H1 (cell line): ENCODE measurements around the gene DNAJB8. TPM values are rescaled to one million over a fixed set of nuclear protein-coding genes. Genes with fewer than 3 reads are reported as not detected.
A peak's percentile ranks its signal among the peaks of the same experiment; 100 is the strongest.

Experiments used
- CTCF ChIA-PET: fragments of 300-600 bp; sonication (Branson Sonifier 250); formaldehyde crosslinking; loops from one replicate; lab custom pipeline; 2021; ENCODE audit not compliant: partially characterized antibody; lab: Charles Lee
- POLR2A ChIA-PET: fragments of 300-600 bp; sonication (Branson Sonifier 250); formaldehyde crosslinking; loops from one replicate; lab custom pipeline; 2021; ENCODE audit warnings: inconsistent platforms; ENCODE audit not compliant: partially characterized antibody; lab: Charles Lee
- DNase-seq, 2 experiments: peaks; one replicate each; pipeline versions ENCODE4 v3.0.0 to v3.0.0-alpha.2; 2010 to 2022; ENCODE audit warnings: low spot score in 2 of 2, low read depth in 1 of 2, mixed read lengths in 1 of 2
- FAIRE-seq: peaks from 2 replicates; lab custom pipeline; 2011; peaks lifted over from hg19 to GRCh38; lab: Jason Lieb, UNC
- H2AFZ ChIP-seq: 2 replicates; pipeline ENCODE4 v1.8.1; 2012; ENCODE audit warnings: low read length, inconsistent platforms
- H2AK5ac ChIP-seq: 2 replicates; pipeline ENCODE4 v1.6.1; 2013; ENCODE audit warnings: low read depth, low read length
- H2BK120ac ChIP-seq: replicated peaks from 2 replicates; pipeline ENCODE3; 2013; ENCODE audit warnings: low read depth, low read length, inconsistent platforms
- H2BK12ac ChIP-seq: 2 replicates; pipeline ENCODE4 v1.6.1; 2013; ENCODE audit warnings: low read depth, low read length
- H2BK15ac ChIP-seq: 2 replicates; pipeline ENCODE4 v1.6.1; 2013; ENCODE audit warnings: low read length
- H2BK20ac ChIP-seq: 2 replicates; pipeline ENCODE4 v1.6.1; 2013; ENCODE audit warnings: low read length
- H2BK5ac ChIP-seq: 2 replicates; pipeline ENCODE4 v1.6.1; 2013; ENCODE audit warnings: low read depth, low read length
- H3K14ac ChIP-seq: 2 replicates; pipeline ENCODE4 v1.6.1; 2013; ENCODE audit warnings: inconsistent platforms; ENCODE audit not compliant: insufficient read length
- H3K18ac ChIP-seq: 2 replicates; pipeline ENCODE4 v1.6.1; 2013; ENCODE audit warnings: low read length; ENCODE audit errors: extremely low read depth
- H3K23ac ChIP-seq: 2 replicates; pipeline ENCODE4 v1.6.1; 2013; ENCODE audit warnings: inconsistent platforms; ENCODE audit not compliant: insufficient read length
- H3K23me2 ChIP-seq: 2 replicates; pipeline ENCODE4 v1.6.1; 2013; ENCODE audit warnings: low read depth, low read length
- H3K27ac ChIP-seq: 2 replicates; pipeline ENCODE4 v1.6.1; 2011; ENCODE audit warnings: low read depth, low read length, inconsistent platforms
- H3K27me3 ChIP-seq, 4 experiments: replicated peaks in 1 of 4; 1 replicate in 1 of 4; 2 replicates in 3 of 4; pipeline versions ENCODE4 v1.6.1 to v1.8.1; 2011 to 2013; ENCODE audit warnings: low read length in 3 of 4, mild to moderate bottlenecking in 3 of 4, inconsistent platforms in 2 of 4, mixed read lengths in 2 of 4, moderate library complexity in 1 of 4; ENCODE audit not compliant: control insufficient read depth in 3 of 4, insufficient read depth in 3 of 4; ENCODE audit errors: extremely low read depth in 1 of 4
- H3K36me3 ChIP-seq, 4 experiments: 2 replicates each; pipeline versions ENCODE4 v1.6.1 to v1.8.1; 2011 to 2013; ENCODE audit warnings: mild to moderate bottlenecking in 4 of 4, low read length in 3 of 4, moderate library complexity in 2 of 4, control low read depth in 1 of 4, inconsistent platforms in 1 of 4; ENCODE audit not compliant: insufficient read depth in 4 of 4, control insufficient read depth in 2 of 4
- H3K4ac ChIP-seq: replicated peaks from 2 replicates; pipeline ENCODE3; 2013; ENCODE audit warnings: low read length, low read depth, mixed read lengths, inconsistent platforms; ENCODE audit not compliant: insufficient read length
- H3K4me1 ChIP-seq, 4 experiments: replicated peaks in 1 of 4; 1 replicate in 1 of 4; 2 replicates in 3 of 4; pipeline versions ENCODE4 v1.6.1 to v1.8.1; 2011 to 2013; ENCODE audit warnings: low read length in 3 of 4, inconsistent platforms in 2 of 4, mixed read lengths in 1 of 4; ENCODE audit not compliant: insufficient read depth in 4 of 4, control insufficient read depth in 3 of 4
- H3K4me2 ChIP-seq, 2 experiments: 2 replicates each; pipeline versions ENCODE4 v1.6.1 to v1.8.1; 2011 to 2013; ENCODE audit warnings: low read depth in 2 of 2, low read length in 2 of 2, control low read depth in 1 of 2, inconsistent platforms in 1 of 2, mild to moderate bottlenecking in 1 of 2; ENCODE audit not compliant: insufficient read depth in 1 of 2
- H3K4me3 ChIP-seq, 4 experiments: fragments of 200-600, 300-600 bp in 1 of 4; sonication (generic), shearing (Covaris generic), sonication (Bioruptor Twin) in 1 of 4; 2 replicates each; pipeline versions ENCODE4 v1.5.1 to v1.8.1; 2011 to 2016; ENCODE audit warnings: low read length in 4 of 4, low read depth in 3 of 4, control low read depth in 2 of 4, inconsistent platforms in 2 of 4, mild to moderate bottlenecking in 2 of 4, mixed read lengths in 1 of 4, moderate library complexity in 1 of 4; ENCODE audit not compliant: insufficient read depth in 2 of 4; ENCODE audit errors: extremely low read depth in 1 of 4
- H3K56ac ChIP-seq: replicated peaks from 2 replicates; pipeline ENCODE3; 2013; ENCODE audit warnings: low read depth, mild to moderate bottlenecking, mixed read lengths, low read length, inconsistent platforms; ENCODE audit not compliant: insufficient read length
- H3K79me1 ChIP-seq: 2 replicates; pipeline ENCODE4 v1.6.1; 2013; ENCODE audit warnings: low read depth, low read length, control low read depth
- H3K79me2 ChIP-seq, 2 experiments: 2 replicates each; pipeline versions ENCODE4 v1.6.1 to v1.8.1; 2012 to 2013; ENCODE audit warnings: low read length in 2 of 2, mild to moderate bottlenecking in 2 of 2, inconsistent platforms in 1 of 2; ENCODE audit not compliant: insufficient read depth in 2 of 2, control insufficient read depth in 1 of 2
- H3K9ac ChIP-seq, 4 experiments: replicated peaks in 1 of 4; 1 replicate in 1 of 4; 2 replicates in 3 of 4; pipeline versions ENCODE4 v1.6.1 to v1.8.1; 2011 to 2013; ENCODE audit warnings: low read depth in 3 of 4, low read length in 3 of 4, control low read depth in 2 of 4, mild to moderate bottlenecking in 2 of 4, moderate library complexity in 2 of 4, inconsistent platforms in 1 of 4; ENCODE audit errors: extremely low read depth in 1 of 4
- H3K9me3 ChIP-seq, 2 experiments: 2 replicates each; pipeline versions ENCODE4 v1.6.1 to v1.8.1; 2012 to 2013; ENCODE audit warnings: mild to moderate bottlenecking in 2 of 2, moderate library complexity in 2 of 2, control low read depth in 1 of 2, inconsistent platforms in 1 of 2, low read depth in 1 of 2, low read length in 1 of 2, mixed read lengths in 1 of 2; ENCODE audit not compliant: insufficient read depth in 2 of 2
- H4K20me1 ChIP-seq, 2 experiments: replicated peaks in 1 of 2; 2 replicates each; pipeline versions ENCODE3 to v1.8.1; 2011 to 2013; ENCODE audit warnings: inconsistent platforms in 2 of 2, low read length in 2 of 2, mild to moderate bottlenecking in 1 of 2; ENCODE audit not compliant: insufficient read depth in 2 of 2, control insufficient read depth in 1 of 2
- H4K5ac ChIP-seq: 2 replicates; pipeline ENCODE4 v1.6.1; 2013; ENCODE audit warnings: low read length, low read depth, mixed read lengths, inconsistent platforms; ENCODE audit not compliant: insufficient read length
- H4K8ac ChIP-seq: 2 replicates; pipeline ENCODE4 v1.8.0; 2013; ENCODE audit warnings: mild to moderate bottlenecking, moderate library complexity, low read length, inconsistent platforms; ENCODE audit not compliant: insufficient read depth; ENCODE audit errors: extremely low read depth
- H4K91ac ChIP-seq: replicated peaks from 2 replicates; pipeline ENCODE3; 2013; ENCODE audit warnings: low read length, mixed read lengths, inconsistent platforms; ENCODE audit not compliant: insufficient read length
- ATF3 ChIP-seq: IDR thresholded peaks from 2 replicates; pipeline ENCODE4 v1.6.1; 2011; ENCODE audit warnings: low read depth, mild to moderate bottlenecking, low read length; ENCODE audit not compliant: insufficient read depth
- BCL11A ChIP-seq, 2 experiments: IDR thresholded peaks; one replicate each; pipeline ENCODE4 v1.6.1; 2011; ENCODE audit warnings: low read depth in 2 of 2, low read length in 2 of 2, mild to moderate bottlenecking in 2 of 2
- KDM4A ChIP-seq: IDR thresholded peaks from one replicate; pipeline ENCODE4 v1.7.1; 2012; ENCODE audit warnings: low read depth, mild to moderate bottlenecking, moderate library complexity, low read length, inconsistent platforms; ENCODE audit not compliant: severe bottlenecking
- KDM5A ChIP-seq: fragments of 200-600 bp; IDR thresholded peaks from 2 replicates; pipeline ENCODE4 v1.7.1; 2012; ENCODE audit warnings: mild to moderate bottlenecking, low read length, inconsistent platforms, mixed read lengths
- PHF8 ChIP-seq: fragments of 200-600 bp; sonication (generic); conservative IDR thresholded peaks from 2 replicates; pipeline ENCODE4 v1.7.1; 2012; ENCODE audit warnings: low read depth, mild to moderate bottlenecking, inconsistent platforms, low read length, moderate library complexity
- RNF2 ChIP-seq: fragments of 200-900, 300-1000 bp; sonication (generic); IDR thresholded peaks from 2 replicates; pipeline ENCODE4 v1.7.1; 2016; ENCODE audit warnings: borderline replicate concordance, low read depth, mild to moderate bottlenecking, antibody characterized with exemption, low read length; ENCODE audit not compliant: poor library complexity, severe bottlenecking; ENCODE audit errors: missing control alignments
- SAP30 ChIP-seq: fragments of 300-600 bp; sonication (generic); IDR thresholded peaks from 2 replicates; pipeline ENCODE4 v1.7.1; 2012; ENCODE audit warnings: low read length, moderate library complexity, mild to moderate bottlenecking, inconsistent platforms; ENCODE audit not compliant: insufficient read depth, insufficient replicate concordance
- SRF ChIP-seq: IDR thresholded peaks from 2 replicates; pipeline ENCODE4 v1.6.1; 2011; ENCODE audit warnings: mild to moderate bottlenecking, low read depth, low read length, moderate library complexity
- TEAD4 ChIP-seq: IDR thresholded peaks from 2 replicates; pipeline ENCODE4 v1.6.1; 2012; ENCODE audit warnings: low read depth, low read length, inconsistent platforms, mixed read lengths
- WGBS, 2 experiments: shearing (Covaris generic) in 1 of 2; methylation state at CpG; one replicate each; pipeline versions ENCODE4 v1.1.6 to v1.1.7; 2013 to 2015; ENCODE audit warnings: low lambda C conversion rate in 2 of 2, mixed read lengths in 2 of 2, inconsistent platforms in 1 of 2, low coverage in 1 of 2, missing lambda C conversion rate in 1 of 2; ENCODE audit not compliant: insufficient replicate concordance in 2 of 2, insufficient coverage in 1 of 2, insufficient read length in 1 of 2; ENCODE audit errors: extremely low coverage in 1 of 2, missing lambda C conversion rate in 1 of 2; 5-methylcytosine and 5-hydroxymethylcytosine counted together
- polyA plus RNA-seq, 7 experiments: library from polyadenylated mRNA; depleted of rRNA in 3 of 7; stranded (reverse) in 5 of 7; unstranded in 2 of 7; fragments of >200 nt in 5 of 7; fragments of 200-250 nt in 2 of 7; gene quantifications; 1 replicate in 5 of 7; 2 replicates in 1 of 7; 4 replicates in 1 of 7; pipeline versions ENCODE4 v1.2.1 to v1.2.3, GENCODE V29; 2011 to 2013; ENCODE audit warnings: missing spikeins in 2 of 7, mixed read lengths in 2 of 7
- total RNA-seq: library from RNA; stranded (reverse); fragmentation: NEBNext Ultra II Directional; extraction: Animal tissue kit (Norgen Biotek cat#: 25700); gene quantifications from 2 replicates; pipeline ENCODE4 v1.2.1, GENCODE V29; 2021

Gene DNAJB8
- total and polyA plus RNA-seq, 2 of the 8 experiments (the other 6 are each of a cell fraction or from before 2014, with no cell fraction given), result not detected

GRCh38 chr3:128498127-128498626 is 31.5 kb upstream of the DNAJB8 start:
- Histone ChIP-seq H3K4me2 (peak overlapping the region; percentile 6 to 73; a peak in 2 of 4 replicates), H2AFZ (no peak overlapping the region), H3K27ac (no peak overlapping the region), H3K36me3 (0 out of 8 replicates have a peak, but pooled peaks cover 0 to 5% (median 0%) of the 10 kb centered on the region in 4 experiments), H3K79me2 (no peaks in the 10 kb centered on the region), H2BK5ac (no peak overlapping the region), H3K9me3 (no peaks in the 10 kb centered on the region; a peak in 1 of 4 replicates), H2BK15ac (no peak overlapping the region), H3K79me1 (no peaks in the 10 kb centered on the region), H3K23ac (no peak overlapping the region), H4K5ac (no peak overlapping the region), H3K4me1 (peaks cover 0 to 28% (median 17%) of the 10 kb centered on the region in 4 experiments; a peak in 6 of 7 replicates), H3K27me3 (peaks cover 43 to 60% (median 59%) of the 10 kb centered on the region in 4 experiments), H2BK120ac (no peak overlapping the region), H3K56ac (no peak overlapping the region), H3K9ac (no peak overlapping the region), H2BK20ac (no peak overlapping the region), H3K4ac (no peak overlapping the region), H3K18ac (no peak overlapping the region), H3K4me3 (peak overlapping the region in 1 of 4 experiments; percentile 59; a peak in 1 of 8 replicates), H4K8ac (no peak overlapping the region), H3K23me2 (peaks cover 5% of the 10 kb centered on the region; the same call in 1 of the 2 replicates), H4K91ac (no peak overlapping the region), H3K14ac (no peak overlapping the region), H4K20me1 (peaks cover 4 to 21% of the 10 kb centered on the region in 2 experiments), H2AK5ac (no peak overlapping the region), H2BK12ac (no peak overlapping the region)
- DNase-seq, result no peak
- CTCF ChIA-PET, result interaction anchor here (1.2 to 5.7 kb wide), 15 partner anchors 9 to 272 kb away, joined by 3 to 83 read pairs (median 6); no protein-coding TSS in a partner anchor
- no peak for FAIRE-seq
- TF ChIP-seq PHF8, result no peak
- TF ChIP-seq RNF2, result no peak
- TF ChIP-seq KDM4A, result no peak
- TF ChIP-seq SRF, result no peak
- no peak for TF ChIP-seq KDM5A
- TF ChIP-seq ATF3, result no peak
- TF ChIP-seq TEAD4, result no peak
- TF ChIP-seq BCL11A (IDR thresholded peaks at IDR 0.05; ENCODE audit: low read depth in 2 of 2, low read length in 2 of 2), result no peak
- TF ChIP-seq SAP30, result no peak
- WGBS, 2 experiments, result 78% methylated on average over 5 of the region's 5 CpGs; no CpG with 5 or more reads in 1 of the 2 experiments
- POLR2A ChIA-PET, result interaction anchor here (1.3 to 1.8 kb wide), 3 partner anchors 10 to 65 kb away, joined by 5 to 6 read pairs (median 5); no protein-coding TSS in a partner anchor
